K562 (cell line): Measurements from ENCODE around the gene APBA2.

Experiments used
- ARHGAP35 ChIP-seq: fragments of 450-650 bp; IDR thresholded peaks from 2 replicates; pipeline ENCODE4 v1.6.1; 2018; ENCODE audit not compliant: partially characterized antibody
- CBX8 ChIP-seq: fragments of 200-600 bp; sonication (generic); IDR thresholded peaks from 2 replicates; pipeline ENCODE4 v1.6.1; 2012; ENCODE audit warnings: borderline replicate concordance, mixed run types, low read depth, mild to moderate bottlenecking, moderate library complexity, mixed read lengths, low read length, control low read depth, inconsistent platforms; ENCODE audit not compliant: poor library complexity, severe bottlenecking; ENCODE audit errors: extremely low read depth
- CEBPB ChIP-seq: fragments of 450-650 bp; IDR thresholded peaks from 2 replicates; pipeline ENCODE4 v1.6.1; 2016; ENCODE audit warnings: missing genetic modification characterization, missing compliant biosample characterization
- CTBP1 ChIP-seq: fragments of 450-650 bp; IDR thresholded peaks from 2 replicates; pipeline ENCODE4 v1.6.1; 2016; ENCODE audit warnings: borderline replicate concordance
- E2F1 ChIP-seq: sonication (generic); formaldehyde crosslinking; IDR thresholded peaks from 2 replicates; pipeline ENCODE4 v1.8.1; 2023; ENCODE audit warnings: mild to moderate bottlenecking, missing genetic modification reagents, moderate library complexity
- HMG20B ChIP-seq: fragments of 250-450 bp; sonication (Bioruptor Pico); IDR thresholded peaks from 2 replicates; pipeline ENCODE4 v1.5.0; 2021; ENCODE audit warnings: mild to moderate bottlenecking
- MIER1 ChIP-seq: fragments of 450-650 bp; IDR thresholded peaks from 2 replicates; pipeline ENCODE4 v1.6.1; 2016; ENCODE audit warnings: antibody characterized with exemption, mild to moderate bottlenecking, low read depth
- POLR2A ChIP-seq: fragments of 450-650 bp; conservative IDR thresholded peaks from 2 replicates; pipeline ENCODE4 v1.6.1; 2016
- POLR2AphosphoS5 ChIP-seq: IDR thresholded peaks from 2 replicates; pipeline ENCODE4 v1.6.1; 2011; ENCODE audit warnings: mild to moderate bottlenecking, low read depth, low read length, moderate library complexity; ENCODE audit not compliant: control insufficient read depth, insufficient read depth
- SP1 ChIP-seq: sonication (generic); formaldehyde crosslinking; IDR thresholded peaks from 2 replicates; pipeline ENCODE4 v1.8.1; 2022; ENCODE audit warnings: mild to moderate bottlenecking, missing genetic modification reagents
- USF2 ChIP-seq: sonication (generic); formaldehyde crosslinking; IDR thresholded peaks from 2 replicates; pipeline ENCODE4 v1.5.0; 2020; ENCODE audit warnings: missing genetic modification reagents

- TF ChIP-seq ARHGAP35 = no peak
- TF ChIP-seq SP1 (CRISPR knock-in tag) = no peak
- TF ChIP-seq POLR2AphosphoS5 = no peak
- TF ChIP-seq MIER1 = no peak
- TF ChIP-seq CBX8 = no peak
- no peak for TF ChIP-seq E2F1 (CRISPR knock-in tag)
- TF ChIP-seq HMG20B (CRISPR knock-in tag) = no peak
- no peak for TF ChIP-seq USF2 (CRISPR knock-in tag)
- no peak for TF ChIP-seq CEBPB (tag)
- TF ChIP-seq CTBP1 = no peak
- no peak for TF ChIP-seq POLR2A
Observed at GRCh38 chr15:29099131-29099880, 213.5 kb downstream of the APBA2 start.
